KMS-11 (cell line): ENCODE data around the gene PNKP.

Experiments used
- H2AFZ ChIP-seq: fragments of 200-600 bp; sonication (generic); 2 replicates; pipeline ENCODE4 v1.6.1; 2016; ENCODE audit warnings: antibody characterized with exemption, mixed run types, low read depth
- H3K27ac ChIP-seq: fragments of 200-600 bp; sonication (generic); 2 replicates; pipeline ENCODE4 v1.6.1; 2016; ENCODE audit warnings: mild to moderate bottlenecking, mixed run types
- H3K27me3 ChIP-seq: fragments of 200-600 bp; sonication (generic); 2 replicates; pipeline ENCODE4 v1.6.1; 2017; ENCODE audit warnings: mild to moderate bottlenecking, low read depth, mixed run types, moderate library complexity; ENCODE audit not compliant: insufficient read depth
- H3K36me3 ChIP-seq: fragments of 200-600 bp; sonication (generic); 2 replicates; pipeline ENCODE4 v1.6.1; 2017; ENCODE audit warnings: mild to moderate bottlenecking, mixed run types; ENCODE audit not compliant: insufficient read depth
- H3K4me1 ChIP-seq: fragments of 200-600 bp; sonication (generic); 2 replicates; pipeline ENCODE4 v1.6.1; 2016; ENCODE audit warnings: mild to moderate bottlenecking, low read depth, mixed run types; ENCODE audit not compliant: poor library complexity, severe bottlenecking
- H3K4me2 ChIP-seq: fragments of 200-600 bp; sonication (generic); 2 replicates; pipeline ENCODE4 v1.7.0; 2016; ENCODE audit warnings: mild to moderate bottlenecking, mixed run types
- H3K4me3 ChIP-seq: fragments of 200-600 bp; sonication (generic); IDR thresholded peaks from 2 replicates; pipeline ENCODE4 v1.6.1; 2017; ENCODE audit warnings: low read depth, low read length, mixed read lengths; ENCODE audit not compliant: insufficient read depth
- H3K79me2 ChIP-seq: fragments of 200-600 bp; sonication (generic); 2 replicates; pipeline ENCODE4 v1.6.1; 2016; ENCODE audit warnings: low read depth, mixed run types; ENCODE audit not compliant: insufficient read depth
- H3K9ac ChIP-seq: fragments of 200-600 bp; sonication (generic); 2 replicates; pipeline ENCODE4 v1.6.1; 2016; ENCODE audit warnings: mild to moderate bottlenecking, mixed run types
- H4K20me1 ChIP-seq: fragments of 200-600 bp; sonication (generic); 2 replicates; pipeline ENCODE4 v1.6.1; 2016; ENCODE audit warnings: mild to moderate bottlenecking, mixed run types; ENCODE audit not compliant: insufficient read depth
- TF ChIP-seq, protein P1 (sequence below): fragments of 200-600 bp; sonication (generic); conservative IDR thresholded peaks from 2 replicates; pipeline ENCODE4 v1.6.1; 2017; ENCODE audit warnings: low read depth, mild to moderate bottlenecking, antibody characterized with exemption, low read length, moderate library complexity, mixed read lengths

Gene PNKP

DNA sequence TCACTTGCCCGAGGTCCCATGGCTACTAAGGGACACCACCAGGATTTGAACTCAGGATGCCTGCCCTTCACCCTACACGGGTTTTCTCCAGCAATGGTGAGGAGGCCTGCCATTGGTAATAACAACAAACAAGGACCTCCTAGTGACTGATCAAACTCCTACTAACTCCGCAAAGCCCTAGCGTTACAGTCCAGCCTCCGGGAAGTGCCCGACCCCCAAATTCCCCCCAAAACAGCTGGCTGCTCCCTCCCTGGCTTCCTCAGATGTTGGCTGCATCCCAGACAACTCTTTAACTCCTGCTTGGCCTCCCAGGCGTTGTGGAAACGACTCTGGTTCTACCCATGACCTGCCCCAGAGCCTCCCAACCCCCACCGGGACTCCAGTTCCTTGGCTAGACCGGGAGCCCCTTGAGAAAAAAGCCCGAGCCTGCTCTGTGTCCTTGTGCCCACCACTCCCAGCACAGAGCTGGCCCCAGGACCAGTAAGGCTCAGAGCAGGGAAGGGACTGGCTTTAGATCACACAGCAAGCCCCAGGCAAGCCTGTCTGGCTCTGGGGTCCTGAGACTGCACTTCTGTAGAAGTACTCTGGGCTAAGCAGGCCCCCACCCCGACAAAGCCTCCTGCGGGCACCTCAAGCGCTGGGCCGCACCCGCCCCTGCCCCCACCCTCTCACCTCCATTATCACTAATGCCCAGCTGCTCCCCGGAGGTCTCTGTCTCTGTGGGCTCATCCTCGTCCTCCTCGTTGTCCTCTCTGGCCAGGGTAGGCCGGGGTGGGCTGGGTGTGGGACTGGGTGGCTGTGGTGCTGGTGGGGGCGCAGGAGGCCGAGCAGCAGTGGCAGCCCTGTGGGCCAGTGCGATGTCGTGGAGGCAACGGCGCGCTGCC is 5.1 kb upstream of the PNKP start:
- Histone ChIP-seq H3K4me2 (no peak overlapping the region), H3K79me2 (peaks cover 23% of the 10 kb centered on the region), H3K9ac (no peak overlapping the region), H3K4me3 (no peak overlapping the region), H3K27ac (no peak overlapping the region), H3K36me3 (no peaks in the 10 kb centered on the region), H3K4me1 (peaks cover 34% of the 10 kb centered on the region), H2AFZ (no peak overlapping the region), H4K20me1 (no peaks in the 10 kb centered on the region), H3K27me3 (no peaks in the 10 kb centered on the region)
- TF ChIP-seq, protein P1, sequence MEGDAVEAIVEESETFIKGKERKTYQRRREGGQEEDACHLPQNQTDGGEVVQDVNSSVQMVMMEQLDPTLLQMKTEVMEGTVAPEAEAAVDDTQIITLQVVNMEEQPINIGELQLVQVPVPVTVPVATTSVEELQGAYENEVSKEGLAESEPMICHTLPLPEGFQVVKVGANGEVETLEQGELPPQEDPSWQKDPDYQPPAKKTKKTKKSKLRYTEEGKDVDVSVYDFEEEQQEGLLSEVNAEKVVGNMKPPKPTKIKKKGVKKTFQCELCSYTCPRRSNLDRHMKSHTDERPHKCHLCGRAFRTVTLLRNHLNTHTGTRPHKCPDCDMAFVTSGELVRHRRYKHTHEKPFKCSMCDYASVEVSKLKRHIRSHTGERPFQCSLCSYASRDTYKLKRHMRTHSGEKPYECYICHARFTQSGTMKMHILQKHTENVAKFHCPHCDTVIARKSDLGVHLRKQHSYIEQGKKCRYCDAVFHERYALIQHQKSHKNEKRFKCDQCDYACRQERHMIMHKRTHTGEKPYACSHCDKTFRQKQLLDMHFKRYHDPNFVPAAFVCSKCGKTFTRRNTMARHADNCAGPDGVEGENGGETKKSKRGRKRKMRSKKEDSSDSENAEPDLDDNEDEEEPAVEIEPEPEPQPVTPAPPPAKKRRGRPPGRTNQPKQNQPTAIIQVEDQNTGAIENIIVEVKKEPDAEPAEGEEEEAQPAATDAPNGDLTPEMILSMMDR: no peak

DNA sequence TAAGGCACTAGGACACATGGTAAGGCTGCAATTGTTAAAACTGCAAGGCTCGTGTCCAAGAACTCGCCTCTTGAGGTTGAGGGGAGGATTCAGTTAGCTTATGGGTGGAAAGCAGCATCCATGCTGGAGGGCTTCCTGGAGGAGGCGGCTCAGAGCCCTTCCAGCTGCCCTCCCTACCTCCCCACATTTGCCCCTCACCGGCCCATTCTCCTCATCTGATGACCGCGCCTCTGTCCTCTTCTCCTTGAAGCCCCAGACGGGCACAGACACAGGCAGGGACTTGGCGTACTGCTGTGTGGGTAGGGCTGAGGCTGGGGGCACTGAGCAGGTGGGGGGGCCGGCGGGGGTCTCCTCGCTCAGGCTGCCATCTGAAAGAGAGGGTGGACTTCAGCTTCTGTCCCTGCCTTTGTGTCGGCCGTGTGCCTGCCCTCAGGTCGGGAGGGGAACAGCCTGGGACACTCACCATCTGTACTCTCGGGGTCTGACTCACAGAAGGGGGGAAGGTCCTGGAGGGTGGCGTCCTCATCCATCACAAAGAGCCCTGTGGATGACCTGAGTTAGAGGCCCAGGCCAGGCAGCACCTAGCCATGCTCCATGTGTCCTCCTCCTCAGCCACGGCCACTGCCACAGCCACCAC is 4.1 kb upstream of the PNKP start:
- no peaks in the 10 kb centered on the region for H3K36me3 ChIP-seq
- peaks cover 24% of the 10 kb centered on the region for H3K79me2 ChIP-seq
- H4K20me1 ChIP-seq: no peaks in the 10 kb centered on the region
- no peak overlapping the region for H3K27ac ChIP-seq
- TF ChIP-seq, protein P1: no peak
- no peak overlapping the region for H3K9ac ChIP-seq
- H3K27me3 ChIP-seq: no peaks in the 10 kb centered on the region
- peaks cover 35% of the 10 kb centered on the region for H3K4me1 ChIP-seq
- H2AFZ ChIP-seq: no peak overlapping the region
- H3K4me3 ChIP-seq: no peak overlapping the region
- H3K4me2 ChIP-seq: no peak overlapping the region

DNA sequence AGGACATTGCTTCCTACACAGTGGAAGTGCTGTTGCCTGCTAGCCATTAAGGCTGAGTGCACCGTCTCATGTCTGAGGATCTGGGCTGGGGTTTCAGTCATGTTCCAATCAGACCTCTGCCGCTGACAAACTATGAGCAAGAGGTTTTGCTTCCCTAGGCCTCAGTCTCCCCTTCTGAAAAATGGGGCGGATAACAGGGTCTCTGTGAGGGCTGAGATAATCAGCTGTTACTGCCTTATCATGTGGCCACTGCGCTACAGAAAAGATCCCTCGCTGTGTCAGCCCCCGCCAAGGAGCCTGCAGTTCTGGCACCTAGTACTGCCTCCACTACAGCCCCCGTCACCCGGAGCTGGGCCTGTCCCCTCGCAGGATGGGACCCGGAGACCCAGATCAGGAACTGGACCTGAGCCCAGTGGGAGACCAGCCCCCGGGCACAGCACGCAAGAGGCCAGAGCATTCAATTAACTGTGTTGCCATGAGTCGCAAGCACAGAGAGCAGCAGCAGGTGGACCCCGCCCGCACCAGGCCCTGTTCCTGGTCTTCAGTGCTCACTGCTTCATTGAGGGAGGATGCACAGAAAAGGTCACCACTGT is 3.0 kb upstream of the PNKP start:
- TF ChIP-seq, protein P1: no peak
- Histone ChIP-seq H3K36me3 (no peaks in the 10 kb centered on the region), H3K4me1 (peaks cover 42% of the 10 kb centered on the region), H3K9ac (peak overlapping the region; percentile 42; the same call in 1 of the 2 replicates), H3K4me3 (no peak overlapping the region), H2AFZ (peak overlapping the region; percentile 41; the same call in 1 of the 2 replicates), H3K4me2 (peak overlapping the region; percentile 93), H4K20me1 (no peaks in the 10 kb centered on the region), H3K27ac (peak overlapping the region; percentile 55), H3K27me3 (no peaks in the 10 kb centered on the region), H3K79me2 (peaks cover 22% of the 10 kb centered on the region)

DNA sequence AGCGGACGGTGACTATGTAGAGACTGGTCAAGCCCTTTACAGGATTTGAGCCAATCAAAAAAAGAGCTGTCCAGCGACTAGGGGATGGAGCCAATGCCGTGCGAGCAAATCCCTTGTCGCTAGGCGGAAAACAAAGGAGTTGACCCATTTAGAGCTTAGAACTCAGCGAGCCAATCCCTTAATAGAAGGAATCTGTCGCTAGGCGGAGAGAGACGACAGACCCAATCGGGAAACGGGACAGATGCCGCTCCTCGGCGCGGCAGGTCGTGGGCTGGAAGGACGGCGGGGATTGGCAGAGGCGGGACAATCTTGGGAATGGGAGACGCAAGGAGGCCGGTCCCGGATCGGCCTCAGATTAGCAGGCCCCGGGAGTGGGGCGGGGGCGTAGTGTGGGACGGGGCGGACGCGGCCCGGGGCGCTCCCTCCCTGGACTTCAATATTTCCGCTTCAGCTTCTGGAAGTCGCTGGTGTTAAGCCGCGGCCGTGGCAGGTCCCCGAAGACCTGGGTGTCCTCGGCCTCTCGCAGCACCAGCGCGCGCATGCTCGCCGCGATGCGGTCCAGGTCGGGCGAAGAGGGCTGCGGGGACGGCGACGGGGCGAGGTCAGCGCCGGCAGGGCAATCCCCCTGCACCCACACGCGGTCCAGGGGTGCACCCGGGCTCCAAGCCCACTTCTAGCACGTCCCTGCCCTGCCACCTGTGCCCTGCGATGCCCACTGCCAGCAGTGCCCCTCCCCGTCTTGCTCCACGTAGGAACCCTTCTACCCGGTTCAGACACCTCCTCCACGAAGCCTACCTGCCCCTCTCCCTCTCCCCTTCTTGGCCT is 2.3 kb upstream of the PNKP start:
- H3K4me2 ChIP-seq: peak overlapping the region; percentile 93
- TF ChIP-seq, protein P1: no peak; the same call in 1 of the 2 replicates
- no peaks in the 10 kb centered on the region for H3K27me3 ChIP-seq
- H3K79me2 ChIP-seq: peaks cover 15% of the 10 kb centered on the region
- peak overlapping the region; percentile 41; the same call in 1 of the 2 replicates for H2AFZ ChIP-seq
- H3K4me1 ChIP-seq: peaks cover 37% of the 10 kb centered on the region
- H3K4me3 ChIP-seq: no peak overlapping the region
- peaks cover under 1% of the 10 kb centered on the region; the same call in 1 of the 2 replicates for H3K36me3 ChIP-seq
- H3K9ac ChIP-seq: peak overlapping the region; percentile 42; the same call in 1 of the 2 replicates
- no peaks in the 10 kb centered on the region for H4K20me1 ChIP-seq
- peak overlapping the region; percentile 55 for H3K27ac ChIP-seq
